Stimulated activated effector memory CD8-positive, alpha-beta T cell treated with anti-CD3 and anti-CD28 coated beads, Interleukin-12 subunit alpha, Interleukin-12 subunit beta, amount 100 ng/mL, for 72 hours (primary cell): ENCODE results near the gene CCL3.
"Not testable (repeated sequence)": the region's sequence is repeated elsewhere in the genome, so short reads cannot be mapped to it uniquely, and the experiment has no call there.

Experiments used
- ATAC-seq: fragments of 150-1000 bp; cut with Tn5 transposase; 2 replicates; pipeline ENCODE4 v1.10.0; 2021
- DNase-seq, 2 donors: peaks; one replicate each; pipeline ENCODE4 v3.0.0; 2021 to 2022; ENCODE audit warnings: low spot score in 2 of 2
- H3K27ac Mint-ChIP-seq: one replicate; pipeline ENCODE4 v1.8.0; 2022; ENCODE audit warnings: mild to moderate bottlenecking, mixed read lengths
- H3K36me3 Mint-ChIP-seq: one replicate; pipeline ENCODE4 v1.8.0; 2022; ENCODE audit warnings: mild to moderate bottlenecking, mixed read lengths
- H3K4me1 Mint-ChIP-seq: one replicate; pipeline ENCODE4 v1.8.0; 2022; ENCODE audit warnings: mixed read lengths
- H3K4me3 Mint-ChIP-seq: one replicate; pipeline ENCODE4 v1.8.0; 2022; ENCODE audit warnings: mild to moderate bottlenecking, mixed read lengths
- H3K9me3 Mint-ChIP-seq: one replicate; pipeline ENCODE4 v1.8.0; 2022; ENCODE audit warnings: mixed read lengths

The CCL3 gene

DNA sequence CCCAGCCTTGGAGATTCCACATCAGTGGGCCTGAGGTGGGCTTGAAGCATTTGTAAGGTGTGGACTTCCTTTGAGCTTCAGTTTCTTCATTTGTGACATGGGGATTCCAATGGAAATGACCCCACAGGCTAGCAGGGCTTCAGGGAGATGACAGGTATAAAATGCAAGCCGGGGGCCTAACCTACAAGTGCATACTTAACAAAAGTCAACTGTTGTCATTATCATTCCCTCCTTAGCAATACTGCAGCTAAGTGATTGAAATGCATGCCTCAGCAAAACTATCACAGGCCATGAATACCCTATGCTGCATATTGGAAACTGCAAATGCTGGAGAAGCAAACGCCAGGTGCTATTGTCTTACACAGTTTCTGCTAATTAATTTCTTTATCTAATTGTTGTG, 33.5 kb upstream of the CCL3 start:
- DNase-seq (no peak), ATAC-seq (no peak)
- H3K27ac Mint-ChIP-seq = no peak overlapping the region
- no peak overlapping the region for H3K4me3 Mint-ChIP-seq
- H3K4me1 Mint-ChIP-seq = peaks cover 66% of the 10 kb centered on the region
- peaks cover 89% of the 10 kb centered on the region for H3K36me3 Mint-ChIP-seq
- peaks cover 4% of the 10 kb centered on the region for H3K9me3 Mint-ChIP-seq

DNA sequence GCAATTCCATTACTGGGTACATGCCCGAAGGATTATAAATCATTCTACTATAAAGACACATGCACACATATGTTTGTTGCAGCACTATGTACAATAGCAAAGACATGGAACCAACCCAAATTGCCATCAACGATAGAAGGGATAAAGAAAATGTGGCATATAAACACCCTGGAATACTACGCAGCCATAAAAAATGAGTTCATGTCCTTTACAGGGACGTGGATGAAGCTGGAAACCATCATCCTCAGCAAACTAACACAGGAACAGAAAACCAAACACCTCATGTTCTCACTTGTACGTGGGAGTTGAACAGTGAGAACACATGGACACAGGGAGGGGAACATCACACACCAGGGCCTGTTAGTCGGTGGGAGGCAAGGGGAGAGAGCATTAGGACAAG, 31.2 kb upstream of the CCL3 start:
- not testable (repeated sequence) for ATAC-seq, DNase-seq, H3K9me3 Mint-ChIP-seq
- Mint-ChIP-seq H3K27ac (peak overlapping the region; percentile 41), H3K4me1 (peaks cover 67% of the 10 kb centered on the region), H3K4me3 (peak overlapping the region; percentile 78), H3K36me3 (peaks cover 85% of the 10 kb centered on the region)

DNA sequence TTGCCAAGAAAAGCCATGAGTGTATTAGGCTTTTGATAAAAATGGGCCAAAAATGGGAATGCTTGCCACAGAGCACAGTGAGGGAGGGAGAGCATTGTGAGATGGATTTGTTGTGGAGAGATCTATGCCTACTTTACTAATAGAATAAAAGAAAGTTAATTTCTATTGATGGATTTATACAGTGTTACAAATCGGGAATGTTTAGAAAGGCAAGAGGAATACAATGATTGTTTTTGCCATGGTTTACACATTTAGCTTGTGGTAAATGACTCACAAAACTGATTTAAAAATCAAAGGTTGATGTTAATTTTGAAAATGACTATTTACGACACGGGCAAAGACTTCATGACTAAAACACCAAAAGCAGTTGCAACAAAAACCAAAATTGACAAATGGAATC, 30.3 kb upstream of the CCL3 start:
- DNase-seq (no peak), ATAC-seq (no peak)
- Mint-ChIP-seq H3K36me3 (peaks cover 76% of the 10 kb centered on the region), H3K4me1 (peaks cover 73% of the 10 kb centered on the region), H3K4me3 (peak overlapping the region; percentile 78), H3K27ac (peak overlapping the region; percentile 41), H3K9me3 (no peaks in the 10 kb centered on the region)

DNA sequence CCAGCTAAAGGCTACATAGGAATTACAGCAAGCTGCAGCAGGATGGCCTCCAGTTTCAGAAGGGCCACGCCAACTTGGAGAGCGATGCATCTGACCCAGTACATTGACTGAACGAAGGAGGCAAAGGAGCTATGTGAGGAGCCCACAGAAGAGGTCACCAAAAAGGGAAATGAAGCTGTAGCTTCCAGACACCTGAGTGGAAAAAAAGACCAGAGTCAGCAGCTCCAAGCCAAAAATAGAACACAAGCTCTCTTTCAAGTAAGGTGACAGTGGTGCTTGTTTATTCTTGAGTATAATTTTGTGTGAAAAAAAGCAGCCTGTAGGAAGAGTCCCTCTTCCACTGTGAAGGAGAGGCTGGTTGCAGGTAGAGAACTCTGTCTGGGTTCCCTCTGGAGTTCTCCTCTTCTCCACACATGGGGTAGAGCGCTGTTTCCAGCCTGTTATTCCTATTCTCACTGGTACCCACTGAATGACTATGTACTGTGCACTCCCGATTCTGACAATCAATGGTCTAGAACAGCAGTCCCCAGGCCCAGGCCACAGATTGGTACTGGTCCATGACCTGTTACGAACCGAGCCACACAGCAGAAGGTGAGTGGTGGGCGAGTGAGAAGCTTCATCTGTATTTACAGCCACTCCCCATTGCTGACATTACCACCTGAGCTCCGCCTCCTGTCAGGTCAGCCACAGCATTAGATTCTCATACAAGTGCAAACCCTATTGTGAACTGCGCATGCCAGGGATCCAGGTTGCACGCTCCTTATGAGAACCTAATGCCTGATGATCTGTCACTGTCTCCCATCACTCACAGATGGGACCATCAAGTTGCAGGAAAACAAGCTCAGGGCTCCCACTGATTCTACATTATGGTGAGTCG, 28.8 kb upstream of the CCL3 start:
- Mint-ChIP-seq H3K27ac (peak overlapping the region; percentile 97), H3K4me3 (peak overlapping the region; percentile 78), H3K4me1 (peaks cover 82% of the 10 kb centered on the region), H3K9me3 (peaks cover 4% of the 10 kb centered on the region), H3K36me3 (peaks cover 70% of the 10 kb centered on the region)
- DNase-seq (peak in 1 of 2 donors; percentile 59), ATAC-seq (no peak)

DNA sequence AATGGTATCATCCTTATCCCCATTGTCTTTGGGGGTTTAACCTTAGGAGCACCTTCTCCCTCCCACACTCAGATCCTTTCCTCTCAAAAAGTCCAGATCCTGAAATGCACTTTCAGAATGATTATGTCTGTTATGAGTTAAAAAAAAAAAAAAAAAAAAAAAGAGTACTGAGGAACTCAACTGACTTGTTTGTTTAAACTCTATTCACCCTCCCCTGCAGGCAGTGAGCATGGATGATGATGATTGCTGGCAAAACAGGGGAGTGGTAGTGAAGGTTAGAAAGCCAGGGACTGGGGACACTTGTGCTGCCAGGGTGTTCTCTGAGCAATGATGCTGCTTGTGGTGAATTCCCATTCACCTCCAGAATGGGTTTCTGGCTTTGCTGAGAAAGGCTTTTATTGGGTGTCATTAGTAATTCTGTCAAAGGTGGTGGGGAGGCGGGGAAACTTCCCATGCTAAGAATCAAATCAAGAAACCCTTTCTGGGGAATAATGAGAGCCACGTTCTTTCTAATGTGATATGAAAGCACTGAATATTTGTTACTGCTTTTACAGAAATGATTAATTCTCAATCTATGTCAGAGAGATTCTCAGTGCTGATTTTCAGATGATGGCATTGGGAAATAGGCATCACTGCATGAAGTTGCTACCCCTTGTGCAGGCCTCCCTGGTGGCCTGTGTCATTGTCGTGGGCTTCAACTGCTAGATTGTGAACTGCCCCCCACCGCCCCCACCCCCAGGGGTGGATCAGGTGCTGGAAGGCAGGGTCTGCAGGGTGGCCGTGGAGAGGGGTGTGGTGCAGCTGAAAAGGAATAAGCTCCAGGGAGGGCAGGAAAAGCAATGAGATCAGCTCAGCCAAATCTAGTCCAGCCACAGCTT, 27.8 kb upstream of the CCL3 start:
- DNase-seq (peak in 1 of 2 donors; percentile 77), ATAC-seq (peak; percentile 92)
- Mint-ChIP-seq H3K27ac (peak overlapping the region; percentile 97), H3K9me3 (peaks cover 5% of the 10 kb centered on the region), H3K4me1 (peaks cover 82% of the 10 kb centered on the region), H3K4me3 (peak overlapping the region; percentile 78), H3K36me3 (peaks cover 62% of the 10 kb centered on the region)

DNA sequence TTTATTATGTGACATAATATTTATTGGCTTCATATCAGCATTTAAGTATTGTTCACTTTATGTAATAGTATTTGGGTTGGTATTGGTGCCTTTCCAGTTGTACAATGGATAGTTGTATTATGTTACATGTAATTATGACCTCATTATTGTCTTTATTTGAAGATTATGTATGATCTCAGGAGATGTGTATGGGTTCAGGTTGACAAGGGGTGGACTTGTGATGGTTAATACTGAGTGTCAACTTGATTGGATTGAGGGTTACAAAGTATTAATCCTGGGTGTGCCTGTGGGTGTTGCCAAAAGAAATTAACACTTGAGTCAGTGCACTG, 25.7 kb upstream of the CCL3 start:
- Mint-ChIP-seq H3K27ac (peak overlapping the region; percentile 97), H3K36me3 (peaks cover 40% of the 10 kb centered on the region), H3K4me3 (peak overlapping the region; percentile 78), H3K4me1 (peaks cover 62% of the 10 kb centered on the region), H3K9me3 (peaks cover 12% of the 10 kb centered on the region)
- not testable (repeated sequence) for ATAC-seq, DNase-seq

DNA sequence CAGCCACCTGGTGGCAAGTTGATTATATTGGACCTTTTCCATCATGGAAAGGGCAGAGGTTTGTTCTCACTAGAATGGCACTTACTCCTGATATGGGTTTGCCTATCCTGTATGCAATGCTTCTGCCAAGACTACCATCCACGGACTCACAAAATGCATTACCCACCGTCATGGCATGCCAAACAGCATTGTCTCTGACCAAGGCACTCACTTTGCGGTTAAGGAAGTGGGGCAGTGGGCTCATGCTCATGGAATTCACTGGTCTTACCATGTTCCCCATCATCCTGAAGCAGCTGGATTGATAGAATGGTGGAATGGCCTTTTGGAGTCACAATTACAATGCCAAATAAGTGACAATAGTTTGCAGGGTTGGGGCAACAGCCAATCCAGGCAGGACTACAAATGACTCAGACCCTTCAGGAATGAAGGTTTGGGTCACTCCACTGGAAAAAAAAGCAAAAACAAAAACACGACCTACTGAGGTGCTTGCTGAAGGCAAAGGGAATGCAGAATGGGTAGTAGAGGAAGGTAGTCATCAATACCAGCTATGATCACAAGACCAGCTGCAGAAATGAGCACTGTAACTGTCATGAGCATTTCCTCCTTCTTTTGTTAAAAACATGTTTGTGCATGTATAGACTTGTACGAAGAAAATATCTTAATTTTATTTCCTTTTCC, 25.2 kb upstream of the CCL3 start:
- Mint-ChIP-seq H3K9me3 (peaks cover 12% of the 10 kb centered on the region), H3K36me3 (peaks cover 35% of the 10 kb centered on the region), H3K4me1 (peaks cover 57% of the 10 kb centered on the region), H3K4me3 (peak overlapping the region; percentile 78), H3K27ac (peak overlapping the region; percentile 97)
- ATAC-seq, DNase-seq: not testable (repeated sequence)

DNA sequence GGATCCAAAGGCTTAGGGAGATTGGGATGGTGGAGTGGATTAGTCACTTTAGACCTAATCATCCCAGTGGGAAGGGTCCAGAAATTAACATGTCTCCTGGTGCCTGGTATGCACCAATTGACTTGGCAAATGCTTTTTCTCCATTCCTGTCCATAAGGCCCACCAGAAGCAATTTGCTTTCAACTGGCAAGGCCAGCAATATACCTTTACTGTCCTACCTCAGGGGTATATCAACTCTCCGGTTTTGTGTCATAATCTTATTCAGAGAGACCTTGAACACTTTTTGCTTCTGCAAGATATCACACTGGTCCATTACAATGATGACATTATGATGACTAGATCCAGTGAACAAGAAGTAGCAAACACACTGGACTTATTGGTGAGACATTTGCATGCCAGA, 23.2 kb upstream of the CCL3 start:
- H3K4me1 Mint-ChIP-seq = peaks cover 45% of the 10 kb centered on the region

DNA sequence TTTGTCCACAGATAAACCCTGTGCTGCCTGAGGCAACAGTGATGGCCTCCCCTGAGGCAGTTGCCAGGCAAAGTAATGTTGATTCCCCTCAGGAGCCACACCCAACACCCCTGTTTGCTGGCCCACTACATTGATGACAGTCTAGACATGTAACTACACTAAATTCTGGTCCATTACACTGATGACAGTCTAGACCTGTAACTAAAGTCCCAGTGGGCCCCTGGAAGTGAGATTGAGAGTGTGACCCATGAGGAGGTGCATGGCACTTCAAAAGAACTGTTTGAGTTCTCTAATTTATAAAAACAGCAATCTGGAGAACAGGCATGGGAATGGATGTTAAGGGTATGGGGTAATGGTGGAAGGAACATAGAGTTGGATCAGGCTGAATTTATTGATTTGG, 22.6 kb upstream of the CCL3 start:
- peaks cover 12% of the 10 kb centered on the region for H3K9me3 Mint-ChIP-seq
- no peak for ATAC-seq
- DNase-seq = no peak
- no peak overlapping the region for H3K27ac Mint-ChIP-seq
- no peak overlapping the region for H3K4me3 Mint-ChIP-seq
- H3K4me1 Mint-ChIP-seq = peaks cover 45% of the 10 kb centered on the region
- H3K36me3 Mint-ChIP-seq = peaks cover 10% of the 10 kb centered on the region

More for the DNA sequence above, 23.2 kb upstream of the CCL3 start:
- DNase-seq, H3K4me3 Mint-ChIP-seq, ATAC-seq, H3K27ac Mint-ChIP-seq: not testable (repeated sequence)
- peaks cover 16% of the 10 kb centered on the region for H3K36me3 Mint-ChIP-seq
- H3K9me3 Mint-ChIP-seq = peaks cover 12% of the 10 kb centered on the region

DNA sequence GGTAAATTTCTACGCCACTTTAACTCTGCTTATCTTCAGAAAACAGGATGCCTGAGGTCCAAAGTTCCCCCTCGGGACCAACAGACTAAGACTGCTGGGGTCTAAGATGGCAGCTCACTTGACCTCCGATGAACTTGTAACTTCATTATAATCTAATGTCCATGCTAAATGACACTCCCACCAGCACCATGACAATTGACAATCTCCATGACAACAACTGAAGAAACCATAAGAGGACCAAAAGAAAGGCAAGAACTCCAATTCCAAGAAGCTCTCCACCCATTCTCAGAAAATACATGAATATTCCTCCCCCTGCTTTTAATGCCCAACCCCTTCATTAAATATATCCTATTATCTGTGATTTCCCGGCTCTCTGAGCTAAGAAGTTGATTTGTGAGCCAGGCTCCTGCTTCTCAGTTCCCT, 21.1 kb upstream of the CCL3 start:
- peaks cover 46% of the 10 kb centered on the region for H3K4me1 Mint-ChIP-seq

DNA sequence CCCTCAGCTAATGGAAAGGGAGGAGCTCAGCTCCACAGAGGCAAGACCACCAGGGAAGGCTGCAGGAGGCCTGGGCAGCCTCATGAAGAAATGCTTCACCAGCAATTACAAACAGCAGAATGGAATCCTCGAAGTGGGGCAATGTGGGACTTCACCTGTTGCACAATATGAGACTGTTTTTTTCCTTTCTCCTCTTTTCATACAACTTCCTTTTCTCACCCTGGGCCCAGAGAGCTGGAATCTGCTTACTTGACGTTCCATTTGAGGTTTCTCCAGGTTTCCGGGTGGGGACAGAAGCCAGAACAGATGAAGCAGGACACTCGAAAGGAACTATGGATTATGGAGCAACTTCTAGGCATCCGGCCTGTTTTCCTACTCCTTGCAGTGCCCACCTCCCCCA, 18.3 kb upstream of the CCL3 start:
- Mint-ChIP-seq H3K4me3 (peak overlapping the region; percentile 86), H3K4me1 (peaks cover 55% of the 10 kb centered on the region), H3K27ac (peak overlapping the region; percentile 97), H3K36me3 (peaks cover 34% of the 10 kb centered on the region)
- not testable (repeated sequence) for ATAC-seq, H3K9me3 Mint-ChIP-seq, DNase-seq

More for the DNA sequence above, 21.1 kb upstream of the CCL3 start:
- Mint-ChIP-seq H3K27ac (peak overlapping the region; percentile 46), H3K9me3 (peaks cover 12% of the 10 kb centered on the region), H3K36me3 (peaks cover 6% of the 10 kb centered on the region), H3K4me3 (no peak overlapping the region)
- no peak for ATAC-seq
- no peak for DNase-seq

DNA sequence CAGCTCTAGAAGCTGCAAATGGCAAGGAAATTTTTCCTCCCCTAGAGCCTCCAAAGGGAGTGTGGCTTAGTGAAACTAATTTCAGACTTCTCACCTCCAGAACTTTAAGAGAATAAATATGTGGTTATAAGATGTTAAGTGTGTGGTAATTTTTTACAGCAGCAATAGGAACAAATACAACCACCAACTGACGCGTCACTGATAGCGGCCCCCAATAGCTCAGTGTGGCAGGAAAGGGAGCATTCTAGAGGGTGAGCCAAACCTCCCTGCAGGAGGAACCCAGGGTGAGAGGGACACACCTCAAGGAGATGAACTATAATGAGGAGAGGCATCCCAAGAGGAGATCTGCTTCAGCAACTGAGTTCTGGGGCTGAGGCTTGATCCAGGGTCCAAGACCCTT, 17.7 kb upstream of the CCL3 start:
- no peak for DNase-seq
- peaks cover 6% of the 10 kb centered on the region for H3K9me3 Mint-ChIP-seq
- H3K36me3 Mint-ChIP-seq = peaks cover 38% of the 10 kb centered on the region
- peaks cover 61% of the 10 kb centered on the region for H3K4me1 Mint-ChIP-seq
- peak overlapping the region; percentile 86 for H3K4me3 Mint-ChIP-seq
- H3K27ac Mint-ChIP-seq = peak overlapping the region; percentile 97
- ATAC-seq = peak; percentile 20

DNA sequence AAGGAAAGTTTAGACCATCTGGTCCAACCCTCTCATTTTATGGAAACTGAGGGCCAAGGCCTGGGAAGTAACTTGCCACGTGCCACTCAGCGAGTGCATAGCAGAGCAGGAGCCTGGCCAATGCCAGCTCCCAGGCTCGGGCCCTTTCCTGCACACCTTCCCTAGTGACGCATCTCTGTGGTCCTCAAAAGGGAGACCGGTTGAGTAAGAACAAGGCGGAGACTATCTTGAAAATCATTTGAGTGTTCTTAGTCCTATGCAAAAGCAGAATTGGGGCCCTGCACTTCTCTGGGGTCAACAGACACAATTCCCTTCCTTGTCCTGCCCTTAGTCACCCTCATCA, 16.5 kb upstream of the CCL3 start:
- ATAC-seq (no peak), DNase-seq (peak in 1 of 2 donors; percentile 60)
- Mint-ChIP-seq H3K9me3 (no peaks in the 10 kb centered on the region), H3K4me3 (peak overlapping the region; percentile 86), H3K36me3 (peaks cover 38% of the 10 kb centered on the region), H3K27ac (peak overlapping the region; percentile 97), H3K4me1 (peaks cover 65% of the 10 kb centered on the region)

DNA sequence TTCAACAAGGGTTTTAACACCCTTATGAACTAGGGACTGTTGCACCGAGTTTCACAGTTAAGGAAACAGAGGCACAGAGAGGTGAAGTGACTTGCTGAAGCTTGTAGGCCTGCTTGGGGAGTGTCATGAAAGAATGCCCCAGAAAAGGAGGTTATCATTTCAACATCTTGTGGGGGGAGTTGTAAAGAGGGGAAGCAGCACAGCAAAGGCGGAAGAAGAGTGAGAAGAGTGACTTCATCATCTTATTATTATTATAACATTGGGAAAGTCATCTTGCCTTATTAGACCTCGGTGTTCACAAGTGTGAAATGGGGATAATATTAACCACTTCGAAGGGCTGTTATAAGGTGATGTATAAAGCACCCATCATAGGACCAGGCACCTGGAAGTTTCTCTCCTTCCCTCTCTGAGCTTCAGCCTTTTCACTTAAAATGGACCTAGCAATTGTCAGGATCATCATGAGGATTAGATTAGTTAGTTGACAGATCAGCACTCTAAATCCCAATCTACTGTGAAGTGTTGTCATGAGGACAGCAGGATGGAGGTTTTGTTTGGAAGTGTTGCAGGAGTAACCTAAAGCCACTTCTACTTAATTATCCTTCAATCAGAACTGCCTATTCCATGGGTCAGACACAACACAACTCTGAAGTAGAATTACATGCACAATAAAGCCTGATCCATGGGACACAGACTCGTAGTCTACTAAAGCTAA, 16.0 kb upstream of the CCL3 start:
- DNase-seq (peak in 1 of 2 donors; percentile 64), ATAC-seq (peak; percentile 15)
- Mint-ChIP-seq H3K36me3 (peaks cover 38% of the 10 kb centered on the region), H3K4me1 (peaks cover 65% of the 10 kb centered on the region), H3K27ac (peak overlapping the region; percentile 97), H3K4me3 (peak overlapping the region; percentile 86), H3K9me3 (no peaks in the 10 kb centered on the region)
